GM23248 (cell line): ENCODE data around the gene TGM2. TPM values are rescaled to one million over a fixed set of nuclear protein-coding genes. Genes with fewer than 3 reads are reported as not detected.

Experiments used
- DNase-seq: peaks from one replicate; pipeline ENCODE4 v3.0.0-alpha.2; 2015
- H2AFZ ChIP-seq: fragments of 200-600 bp; sonication (generic); 2 replicates; pipeline ENCODE4 v1.6.1; 2016; ENCODE audit warnings: antibody characterized with exemption
- H3F3A ChIP-seq: fragments of 200-600 bp; sonication (generic); 2 replicates; pipeline ENCODE4 v1.6.1; 2016; ENCODE audit warnings: mild to moderate bottlenecking, antibody characterized with exemption, mixed run types; ENCODE audit not compliant: insufficient read depth
- H3K27ac ChIP-seq: fragments of 200-600 bp; sonication (generic); 2 replicates; pipeline ENCODE4 v1.5.1; 2016; ENCODE audit warnings: mild to moderate bottlenecking
- H3K27me3 ChIP-seq: fragments of 200-600 bp; sonication (generic); replicated peaks from 2 replicates; pipeline ENCODE4 v1.6.1; 2016; ENCODE audit warnings: mild to moderate bottlenecking; ENCODE audit not compliant: insufficient read depth
- H3K36me3 ChIP-seq: fragments of 200-600 bp; sonication (generic); 2 replicates; pipeline ENCODE4 v1.6.1; 2016; ENCODE audit warnings: low read depth, mild to moderate bottlenecking
- H3K4me1 ChIP-seq: fragments of 200-600 bp; sonication (generic); 2 replicates; pipeline ENCODE4 v1.6.1; 2016; ENCODE audit warnings: mild to moderate bottlenecking; ENCODE audit not compliant: insufficient read depth
- H3K4me2 ChIP-seq: fragments of 200-600 bp; sonication (generic); one replicate; pipeline ENCODE4 v1.6.1; 2016; ENCODE audit warnings: mild to moderate bottlenecking; ENCODE audit not compliant: unreplicated experiment
- H3K4me3 ChIP-seq: fragments of 200-600 bp; sonication (generic); 2 replicates; pipeline ENCODE4 v1.5.1; 2016; ENCODE audit warnings: mild to moderate bottlenecking
- H3K79me2 ChIP-seq: fragments of 200-600 bp; sonication (generic); 2 replicates; pipeline ENCODE4 v1.6.1; 2016; ENCODE audit warnings: mild to moderate bottlenecking; ENCODE audit not compliant: insufficient read depth
- H3K9ac ChIP-seq: fragments of 200-600 bp; sonication (generic); 2 replicates; pipeline ENCODE4 v1.6.1; 2016; ENCODE audit warnings: mild to moderate bottlenecking
- H3K9me2 ChIP-seq: fragments of 200-600 bp; sonication (generic); 2 replicates; pipeline ENCODE4 v1.6.1; 2016; ENCODE audit warnings: mixed run types, mild to moderate bottlenecking, moderate library complexity; ENCODE audit not compliant: insufficient read depth
- H3K9me3 ChIP-seq: fragments of 200-600 bp; sonication (generic); one replicate; pipeline ENCODE4 v1.6.1; 2017; ENCODE audit warnings: low read depth
- H4K20me1 ChIP-seq: fragments of 200-600 bp; sonication (generic); 2 replicates; pipeline ENCODE4 v1.6.0; 2016; ENCODE audit not compliant: insufficient read depth
- EZH2 ChIP-seq: fragments of 200-600 bp; sonication (generic); IDR thresholded peaks from 2 replicates; pipeline ENCODE4 v1.6.1; 2018; ENCODE audit warnings: antibody characterized with exemption, mild to moderate bottlenecking; ENCODE audit not compliant: insufficient read depth, poor library complexity, severe bottlenecking
- EZH2phosphoT487 ChIP-seq: fragments of 200-600 bp; sonication (generic); IDR thresholded peaks from 2 replicates; pipeline ENCODE4 v1.6.1; 2018; ENCODE audit warnings: antibody characterized with exemption, moderate library complexity, mild to moderate bottlenecking, low read depth; ENCODE audit not compliant: insufficient read depth
- WGBS, 2 experiments: methylation state at CpG; one replicate each; pipeline ENCODE4 v1.1.6; 2015 to 2017; ENCODE audit warnings: low lambda C conversion rate in 2 of 2, low coverage in 1 of 2; ENCODE audit errors: missing lambda C conversion rate in 2 of 2; 5-methylcytosine and 5-hydroxymethylcytosine counted together
- in situ Hi-C: fragments of 300-500 bp; cut with MboI; formaldehyde crosslinking; loops from 2 replicates; pipeline ENCODE4 v1.15.0; 2020
- polyA plus RNA-seq: library from polyadenylated mRNA; unstranded; fragments of >200 nt; fragmentation: Nextera tagmentation; extraction: Ambion mirVana; gene quantifications from 2 replicates; pipeline ENCODE4 v1.2.1, GENCODE V29; 2016
- total RNA-seq: library from RNA; depleted of rRNA; stranded (reverse); fragments of >200 nt; shearing (Covaris generic); gene quantifications from 2 replicates; pipeline ENCODE4 v1.2.3, GENCODE V29; 2014

Gene TGM2
- total and polyA plus RNA-seq, 2 experiments from 2014 or later: 254 to 311 TPM

- H3K27ac ChIP-seq: no peak overlapping the region
- H3K4me2 ChIP-seq: no peak overlapping the region
- no peaks in the 10 kb centered on the region for H3K36me3 ChIP-seq
- 84 to 88% methylated on average over 3 of the region's 3 CpGs for WGBS, 2 experiments
- no peaks in the 10 kb centered on the region for H3K9me3 ChIP-seq
- no peaks in the 10 kb centered on the region for H3K79me2 ChIP-seq
- peaks cover 27% of the 10 kb centered on the region for H3K4me1 ChIP-seq
- DNase-seq: no peak
- in situ Hi-C loops: no loop called here
- H3K27me3 ChIP-seq: no peaks in the 10 kb centered on the region
- no peak overlapping the region for H3K9ac ChIP-seq
- no peaks in the 10 kb centered on the region for H3K9me2 ChIP-seq
- H4K20me1 ChIP-seq: no peaks in the 10 kb centered on the region
- H3F3A ChIP-seq: peaks cover 39% of the 10 kb centered on the region
- H2AFZ ChIP-seq: no peak overlapping the region
- TF ChIP-seq EZH2phosphoT487: no peak
- TF ChIP-seq EZH2: no peak
- H3K4me3 ChIP-seq: no peak overlapping the region
Measured at GRCh38 chr20:38116409-38117165, 48.5 kb downstream of the TGM2 start.

GRCh38 chr20:38115896-38116295 is 49.2 kb downstream of the TGM2 start:
- H3K27me3 ChIP-seq: no peaks in the 10 kb centered on the region
- H3K9me2 ChIP-seq: no peaks in the 10 kb centered on the region
- no peak overlapping the region for H3K9ac ChIP-seq
- H3F3A ChIP-seq: peaks cover 46% of the 10 kb centered on the region
- in situ Hi-C loops: no loop called here
- TF ChIP-seq EZH2 (no peak), EZH2phosphoT487 (no peak)
- H3K4me1 ChIP-seq: peaks cover 32% of the 10 kb centered on the region
- no peak overlapping the region for H3K4me2 ChIP-seq
- H3K79me2 ChIP-seq: no peaks in the 10 kb centered on the region
- H3K4me3 ChIP-seq: no peak overlapping the region
- WGBS, 2 experiments: 92 to 100% methylated on average over 1 to 2 of the region's 2 CpGs
- no peak overlapping the region for H2AFZ ChIP-seq
- no peak overlapping the region for H3K27ac ChIP-seq
- no peaks in the 10 kb centered on the region for H3K9me3 ChIP-seq
- no peak for DNase-seq
- H4K20me1 ChIP-seq: no peaks in the 10 kb centered on the region
- H3K36me3 ChIP-seq: no peaks in the 10 kb centered on the region

- H3K27ac ChIP-seq: no peak overlapping the region
- no peaks in the 10 kb centered on the region for H3K79me2 ChIP-seq
- 100% methylated on average over 1 of the region's 1 CpG for WGBS, 2 experiments
- H3K4me1 ChIP-seq: peaks cover 39% of the 10 kb centered on the region
- H3K36me3 ChIP-seq: no peaks in the 10 kb centered on the region
- DNase-seq: no peak
- H4K20me1 ChIP-seq: no peaks in the 10 kb centered on the region
- H3F3A ChIP-seq: peaks cover 53% of the 10 kb centered on the region
- no peak overlapping the region for H3K4me2 ChIP-seq
- H3K27me3 ChIP-seq: no peaks in the 10 kb centered on the region
- no peak overlapping the region for H2AFZ ChIP-seq
- in situ Hi-C loops: no loop called here
- H3K9me2 ChIP-seq: no peaks in the 10 kb centered on the region
- H3K9me3 ChIP-seq: no peaks in the 10 kb centered on the region
- TF ChIP-seq EZH2 (no peak), EZH2phosphoT487 (no peak)
- no peak overlapping the region for H3K9ac ChIP-seq
- H3K4me3 ChIP-seq: no peak overlapping the region
Measured at GRCh38 chr20:38115205-38115604, 49.9 kb downstream of the TGM2 start.

GRCh38 chr20:38114353-38114791 is 50.7 kb downstream of the TGM2 start:
- DNase-seq: peak; percentile 85
- no peak overlapping the region for H3K27ac ChIP-seq
- H3K36me3 ChIP-seq: no peaks in the 10 kb centered on the region
- H3K4me2 ChIP-seq: no peak overlapping the region
- no peaks in the 10 kb centered on the region for H3K27me3 ChIP-seq
- H3K79me2 ChIP-seq: no peaks in the 10 kb centered on the region
- no peaks in the 10 kb centered on the region for H3K9me2 ChIP-seq
- H3K4me1 ChIP-seq: peaks cover 39% of the 10 kb centered on the region
- H3F3A ChIP-seq: peaks cover 57% of the 10 kb centered on the region
- in situ Hi-C loops: no loop called here
- H3K9ac ChIP-seq: no peak overlapping the region
- no peak for TF ChIP-seq EZH2phosphoT487
- TF ChIP-seq EZH2: no peak
- no peak overlapping the region for H3K4me3 ChIP-seq
- 79 to 89% methylated on average over 4 of the region's 4 CpGs for whole genome bisulfite sequencing, 2 experiments
- no peak overlapping the region for H2AFZ ChIP-seq
- no peaks in the 10 kb centered on the region for H4K20me1 ChIP-seq
- no peaks in the 10 kb centered on the region for H3K9me3 ChIP-seq
